HCT116 (cell line): ENCODE results near the gene ZMYND19. TPM values are rescaled to one million over a fixed set of nuclear protein-coding genes. Genes with fewer than 3 reads are reported as not detected.

ENCODE experiments used
- ATAC-seq: fragments of 200-7000 bp; cut with Tn5 transposase; 2 replicates; pipeline ENCODE4 v1.9.1; 2020; ENCODE audit warnings: mild to moderate bottlenecking, moderate library complexity
- BruUV-seq: library from RNA; stranded (reverse); fragments of 400-500 nt; replicated peaks from 2 replicates; lab custom pipeline; 2021; lab: Mats Ljungman, UMichigan
- CTCF ChIA-PET: fragments of 300-600 bp; sonication (Branson Sonifier 250); formaldehyde crosslinking; loops from one replicate; lab custom pipeline; 2021; ENCODE audit warnings: antibody characterized with exemption; lab: Charles Lee
- POLR2A ChIA-PET: fragments of 300-600, 350-600 bp; sonication (Branson Sonifier 250); formaldehyde crosslinking; loops from one replicate; lab custom pipeline; 2021; ENCODE audit warnings: antibody characterized with exemption; lab: Charles Lee
- RAD21 ChIA-PET, 2 experiments: fragments of 300-600 bp; sonication (Branson Sonifier 250); formaldehyde crosslinking; loops; one replicate each; lab custom pipeline; 2023; ENCODE audit warnings: low total read pairs in 2 of 2; ENCODE audit not compliant: uncharacterized antibody in 2 of 2, unreplicated experiment in 2 of 2, low non-redundant PET in 1 of 2; lab: Charles Lee
- DNase-seq: peaks from one replicate; pipeline ENCODE4 v3.0.0-alpha.2; 2010; ENCODE audit warnings: low read depth, low spot score
- H2AFZ ChIP-seq: fragments of 200-600 bp; shearing (Covaris generic), sonication (generic); 2 replicates; pipeline ENCODE4 v1.6.1; 2017; ENCODE audit warnings: low read depth, mixed run types, mixed read lengths, antibody characterized with exemption, low read length; ENCODE audit not compliant: poor library complexity, severe bottlenecking
- H3K27ac ChIP-seq: 2 replicates; pipeline ENCODE4 v1.5.1; 2012; ENCODE audit warnings: low read depth, low read length
- H3K27me3 ChIP-seq: fragments of 200-600 bp; sonication (generic); 2 replicates; pipeline ENCODE4 v1.6.1; 2016; ENCODE audit warnings: mixed run types, low read length, mixed read lengths; ENCODE audit not compliant: insufficient read depth
- H3K36me3 ChIP-seq, 2 experiments: fragments of 200-500 bp in 1 of 2; fragments of 200-600 bp in 1 of 2; sonication (Bioruptor generic) in 1 of 2; sonication (generic) in 1 of 2; 2 replicates each; pipeline versions ENCODE4 v1.5.1 to v1.6.1; 2014 to 2016; ENCODE audit warnings: low read length in 2 of 2, inconsistent platforms in 1 of 2, mixed read lengths in 1 of 2, mixed run types in 1 of 2; ENCODE audit not compliant: insufficient read depth in 2 of 2, control insufficient read depth in 1 of 2
- H3K4me1 ChIP-seq, 2 experiments: fragments of 200-600 bp in 1 of 2; sonication (generic) in 1 of 2; 2 replicates each; pipeline versions ENCODE4 v1.5.1 to v1.6.1; 2012 to 2017; ENCODE audit warnings: low read length in 2 of 2, inconsistent platforms in 1 of 2, mild to moderate bottlenecking in 1 of 2, mixed read lengths in 1 of 2, mixed run types in 1 of 2, moderate library complexity in 1 of 2; ENCODE audit not compliant: insufficient read depth in 2 of 2, control insufficient read depth in 1 of 2
- H3K4me2 ChIP-seq: fragments of 200-600 bp; sonication (generic); 2 replicates; pipeline ENCODE4 v1.6.1; 2017; ENCODE audit warnings: mixed run types, low read length, mixed read lengths
- H3K4me3 ChIP-seq, 2 experiments: fragments of 200-600 bp in 1 of 2; sonication (generic) in 1 of 2; replicated peaks in 1 of 2; 2 replicates each; pipeline ENCODE4 v1.5.1; 2011 to 2016; ENCODE audit warnings: low read length in 2 of 2, control low read depth in 1 of 2, low read depth in 1 of 2, mild to moderate bottlenecking in 1 of 2, mixed read lengths in 1 of 2, mixed run types in 1 of 2
- H3K79me2 ChIP-seq: fragments of 200-600 bp; sonication (generic); 2 replicates; pipeline ENCODE4 v1.6.1; 2017; ENCODE audit warnings: mild to moderate bottlenecking, mixed run types, low read length, moderate library complexity, mixed read lengths; ENCODE audit not compliant: insufficient read depth
- H3K9ac ChIP-seq: fragments of 200-600 bp; sonication (generic); 2 replicates; pipeline ENCODE4 v1.6.1; 2016; ENCODE audit warnings: low read length, mixed read lengths
- H3K9me2 ChIP-seq: fragments of 200-600 bp; sonication (generic), shearing (Covaris generic); 2 replicates; pipeline ENCODE4 v1.6.1; 2017; ENCODE audit warnings: mixed run types, mild to moderate bottlenecking, moderate library complexity; ENCODE audit not compliant: insufficient read depth
- H3K9me3 ChIP-seq, 2 experiments: fragments of 200-500 bp in 1 of 2; fragments of 200-600 bp in 1 of 2; sonication (Bioruptor generic) in 1 of 2; sonication (generic) in 1 of 2; 2 replicates each; pipeline ENCODE4 v1.6.1; 2014 to 2017; ENCODE audit warnings: low read length in 2 of 2, mixed read lengths in 2 of 2, inconsistent platforms in 1 of 2, low read depth in 1 of 2, mild to moderate bottlenecking in 1 of 2, mixed run types in 1 of 2, moderate library complexity in 1 of 2; ENCODE audit not compliant: control insufficient read depth in 1 of 2, insufficient read depth in 1 of 2
- H4K20me1 ChIP-seq: fragments of 200-600 bp; sonication (generic), shearing (Covaris generic); 2 replicates; pipeline ENCODE4 v1.6.1; 2017; ENCODE audit warnings: mixed run types, mild to moderate bottlenecking, moderate library complexity; ENCODE audit not compliant: insufficient read depth
- CBX3 ChIP-seq: IDR thresholded peaks from 2 replicates; pipeline ENCODE4 v1.6.1; 2012; ENCODE audit warnings: low read depth
- CEBPB ChIP-seq: IDR thresholded peaks from 2 replicates; pipeline ENCODE4 v1.6.1; 2012; ENCODE audit warnings: low read depth
- EGR1 ChIP-seq: IDR thresholded peaks from 2 replicates; pipeline ENCODE4 v1.6.1; 2012; ENCODE audit warnings: low read depth
- ELF1 ChIP-seq: IDR thresholded peaks from 2 replicates; pipeline ENCODE4 v1.6.1; 2012; ENCODE audit warnings: low read depth, borderline replicate concordance
- EZH2 ChIP-seq: fragments of 200-600 bp; sonication (generic); IDR thresholded peaks from 2 replicates; pipeline ENCODE4 v1.6.1; 2017; ENCODE audit warnings: antibody characterized with exemption, mixed run types
- EZH2phosphoT487 ChIP-seq: fragments of 200-600 bp; IDR thresholded peaks from 2 replicates; pipeline ENCODE4 v1.6.1; 2018; ENCODE audit warnings: antibody characterized with exemption, borderline replicate concordance
- FOSL1 ChIP-seq: IDR thresholded peaks from 2 replicates; pipeline ENCODE4 v1.6.1; 2012; ENCODE audit warnings: low read depth
- JUND ChIP-seq: IDR thresholded peaks from 2 replicates; pipeline ENCODE4 v1.6.1; 2012
- POLR2A ChIP-seq: IDR thresholded peaks from 2 replicates; pipeline ENCODE4 v1.7.0; 2011; ENCODE audit warnings: borderline replicate concordance; ENCODE audit not compliant: insufficient read depth, insufficient read length; ENCODE audit errors: extremely low read depth
- POLR2AphosphoS5 ChIP-seq: IDR thresholded peaks from 2 replicates; pipeline ENCODE4 v1.6.1; 2011; ENCODE audit warnings: mild to moderate bottlenecking, low read depth, low read length, moderate library complexity
- RAD21 ChIP-seq: IDR thresholded peaks from 2 replicates; pipeline ENCODE4 v1.6.1; 2012; ENCODE audit warnings: low read depth, mild to moderate bottlenecking
- SIN3A ChIP-seq: IDR thresholded peaks from 2 replicates; pipeline ENCODE4 v1.6.1; 2012; ENCODE audit warnings: low read depth
- SP1 ChIP-seq: IDR thresholded peaks from 2 replicates; pipeline ENCODE4 v1.6.1; 2012; ENCODE audit warnings: low read depth
- SRF ChIP-seq: IDR thresholded peaks from 2 replicates; pipeline ENCODE4 v1.6.1; 2012; ENCODE audit warnings: low read depth
- ZNF274 ChIP-seq: fragments of 200-500 bp; sonication (Bioruptor generic); IDR thresholded peaks from 2 replicates; pipeline ENCODE4 v1.6.1; 2014; ENCODE audit warnings: mild to moderate bottlenecking, low read depth, low read length, inconsistent platforms
- intact Hi-C: fragments of 100-400 bp; cut with micrococcal nuclease; formaldehyde crosslinking; loops from 2 replicates; pipeline ENCODE4 v1.10.0; 2022
- total RNA-seq: library from RNA; stranded (reverse); gene quantifications from one replicate; pipeline ENCODE4 v1.2.1, GENCODE V29; 2021; ENCODE audit not compliant: unreplicated experiment
- TF ChIP-seq, protein P1 (sequence below): IDR thresholded peaks from 2 replicates; pipeline ENCODE4 v1.6.1; 2011; ENCODE audit warnings: mild to moderate bottlenecking, low read length, moderate library complexity; ENCODE audit not compliant: insufficient replicate concordance; ENCODE audit errors: extremely low read depth
- TF ChIP-seq, protein P2 (sequence below): IDR thresholded peaks from 2 replicates; pipeline ENCODE4 v1.6.1; 2012
- TF ChIP-seq, protein P3 (sequence below): IDR thresholded peaks from 2 replicates; pipeline ENCODE4 v1.6.1; 2012

Gene ZMYND19
- total RNA-seq, 1 experiment from 2014 or later = 57.4 TPM

DNA sequence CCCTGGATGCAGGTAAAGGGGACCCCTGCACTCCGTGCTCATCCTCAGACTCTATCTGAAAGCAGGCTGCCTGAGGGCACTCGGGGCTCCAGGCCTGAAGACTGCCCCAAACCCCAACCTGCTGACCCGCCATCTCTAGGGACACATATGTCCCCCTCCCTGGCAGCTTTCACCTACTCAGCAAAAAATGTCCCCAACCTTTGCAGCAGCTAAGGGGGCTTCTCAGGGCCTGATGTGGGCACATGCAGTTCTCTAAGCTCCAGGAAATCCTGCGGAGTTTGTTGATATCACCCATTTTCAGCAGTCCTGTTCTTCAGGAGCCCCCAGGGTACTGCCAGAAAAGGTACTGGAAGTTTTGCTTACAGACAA, 9.4 kb downstream of the ZMYND19 start:
- POLR2A ChIA-PET = no interaction called here
- no TSS peak for BruUV-seq

DNA sequence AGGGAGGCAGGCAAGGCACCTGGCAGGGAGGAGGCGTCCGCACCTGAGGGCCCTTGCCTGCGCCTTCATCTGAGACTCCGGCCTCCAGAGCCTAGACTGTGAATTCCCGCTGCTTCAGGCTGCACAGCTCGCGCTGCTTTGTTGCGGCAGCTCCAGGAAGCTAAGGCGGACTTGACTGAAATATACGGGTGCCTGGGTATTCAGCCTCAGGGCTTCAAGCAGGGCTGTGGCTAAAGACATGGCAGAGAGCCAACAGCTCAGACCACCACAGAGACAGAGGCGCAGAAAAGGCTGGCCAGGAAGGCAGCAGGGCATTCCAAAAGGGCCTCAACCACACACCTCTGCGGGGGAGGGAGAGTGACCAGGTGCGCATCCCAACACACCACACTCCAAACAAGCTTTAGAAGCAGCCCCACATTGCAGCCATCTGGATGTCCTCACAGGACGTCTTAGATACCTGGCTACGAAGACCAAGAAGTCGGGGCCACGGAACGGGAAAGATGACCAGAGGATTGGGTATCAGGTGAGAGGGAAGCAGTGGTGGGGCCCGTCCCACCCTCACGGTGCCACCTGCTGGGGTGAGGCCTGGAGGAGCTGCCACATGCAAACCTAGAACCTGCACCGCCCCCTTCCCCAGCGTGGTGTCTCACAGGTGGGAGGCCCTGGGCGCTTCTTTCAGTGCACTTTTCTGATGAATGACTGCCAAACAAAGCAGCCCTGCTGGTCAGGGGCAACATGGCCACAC, 9.9 kb downstream of the ZMYND19 start:
- Histone ChIP-seq H3K4me2 (no peak overlapping the region), H2AFZ (no peak overlapping the region), H3K4me1 (peaks cover 6 to 15% of the 10 kb centered on the region in 2 experiments; a peak in 3 of 4 replicates), H3K36me3 (peaks cover 7 to 45% of the 10 kb centered on the region in 2 experiments), H4K20me1 (no peaks in the 10 kb centered on the region), H3K4me3 (no peak overlapping the region), H3K27ac (no peak overlapping the region), H3K9me2 (no peaks in the 10 kb centered on the region), H3K9me3 (no peaks in the 10 kb centered on the region), H3K9ac (no peak overlapping the region), H3K79me2 (peaks cover 67% of the 10 kb centered on the region), H3K27me3 (no peaks in the 10 kb centered on the region)
- ATAC-seq (no peak), DNase-seq (no peak)
- no TSS peak for BruUV-seq
- POLR2A ChIA-PET = no interaction called here
- CTCF ChIA-PET = interaction anchor here (2.7 kb wide), 1 partner anchor 10 kb away, joined by 11 read pairs; the partner anchor contains the start of gene ZMYND19
- RAD21 ChIA-PET = no interaction called here
- intact Hi-C loops = no loop called here
- TF ChIP-seq EZH2phosphoT487 (no peak), POLR2A (no peak), CBX3 (no peak), SRF (no peak), EZH2 (no peak), JUND (no peak), ELF1 (no peak), RAD21 (no peak)
- TF ChIP-seq, protein P1, sequence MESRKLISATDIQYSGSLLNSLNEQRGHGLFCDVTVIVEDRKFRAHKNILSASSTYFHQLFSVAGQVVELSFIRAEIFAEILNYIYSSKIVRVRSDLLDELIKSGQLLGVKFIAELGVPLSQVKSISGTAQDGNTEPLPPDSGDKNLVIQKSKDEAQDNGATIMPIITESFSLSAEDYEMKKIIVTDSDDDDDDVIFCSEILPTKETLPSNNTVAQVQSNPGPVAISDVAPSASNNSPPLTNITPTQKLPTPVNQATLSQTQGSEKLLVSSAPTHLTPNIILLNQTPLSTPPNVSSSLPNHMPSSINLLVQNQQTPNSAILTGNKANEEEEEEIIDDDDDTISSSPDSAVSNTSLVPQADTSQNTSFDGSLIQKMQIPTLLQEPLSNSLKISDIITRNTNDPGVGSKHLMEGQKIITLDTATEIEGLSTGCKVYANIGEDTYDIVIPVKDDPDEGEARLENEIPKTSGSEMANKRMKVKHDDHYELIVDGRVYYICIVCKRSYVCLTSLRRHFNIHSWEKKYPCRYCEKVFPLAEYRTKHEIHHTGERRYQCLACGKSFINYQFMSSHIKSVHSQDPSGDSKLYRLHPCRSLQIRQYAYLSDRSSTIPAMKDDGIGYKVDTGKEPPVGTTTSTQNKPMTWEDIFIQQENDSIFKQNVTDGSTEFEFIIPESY = no peak

More for the DNA sequence above, 9.4 kb downstream of the ZMYND19 start:
- H3K9me2 ChIP-seq = no peaks in the 10 kb centered on the region
- H2AFZ ChIP-seq = no peak overlapping the region
- intact Hi-C loops = no loop called here
- no peak overlapping the region for H3K4me2 ChIP-seq
- peaks cover 11 to 42% of the 10 kb centered on the region in 2 experiments; a peak in 3 of 4 replicates for H3K36me3 ChIP-seq
- no peak overlapping the region for H3K9ac ChIP-seq
- H3K79me2 ChIP-seq = peaks cover 67% of the 10 kb centered on the region
- H3K9me3 ChIP-seq = no peaks in the 10 kb centered on the region
- no peak overlapping the region for H3K27ac ChIP-seq
- H3K4me3 ChIP-seq = no peak overlapping the region
- no peaks in the 10 kb centered on the region for H3K27me3 ChIP-seq
- no peaks in the 10 kb centered on the region for H4K20me1 ChIP-seq
- DNase-seq (no peak), ATAC-seq (no peak)
- ChIA-PET CTCF (interaction anchor here (1.7 to 2.7 kb wide), 2 partner anchors 10 to 114 kb away, joined by 5 to 11 read pairs; partner anchors contain the start of gene ZMYND19), RAD21 (no interaction called here)
- TF ChIP-seq POLR2A (no peak), ZNF274 (no peak), SP1 (no peak), EGR1 (no peak), FOSL1 (no peak), ELF1 (no peak), CEBPB (no peak), JUND (no peak), SRF (no peak), EZH2 (no peak), SIN3A (no peak), RAD21 (no peak), POLR2AphosphoS5 (no peak)
- TF ChIP-seq, protein P2, sequence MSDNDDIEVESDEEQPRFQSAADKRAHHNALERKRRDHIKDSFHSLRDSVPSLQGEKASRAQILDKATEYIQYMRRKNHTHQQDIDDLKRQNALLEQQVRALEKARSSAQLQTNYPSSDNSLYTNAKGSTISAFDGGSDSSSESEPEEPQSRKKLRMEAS = no peak
- TF ChIP-seq, protein P3, sequence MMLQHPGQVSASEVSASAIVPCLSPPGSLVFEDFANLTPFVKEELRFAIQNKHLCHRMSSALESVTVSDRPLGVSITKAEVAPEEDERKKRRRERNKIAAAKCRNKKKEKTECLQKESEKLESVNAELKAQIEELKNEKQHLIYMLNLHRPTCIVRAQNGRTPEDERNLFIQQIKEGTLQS = no peak
- H3K4me1 ChIP-seq = peaks cover 6 to 15% of the 10 kb centered on the region in 2 experiments; a peak in 3 of 4 replicates
